Transverse colon (tissue), 3 donors: ENCODE data around the gene HPN.

Experiments
- CTCF ChIP-seq, 5 experiments: fragments of 200-600 bp in 3 of 5; fragments of 450-650 bp in 2 of 5; sonication (generic) in 3 of 5; IDR thresholded peaks; 1 replicate in 2 of 5; 2 replicates in 3 of 5; pipeline ENCODE4 v1.5.1; 2016 to 2017; ENCODE audit warnings: antibody characterized with exemption in 5 of 5, inconsistent platforms in 3 of 5, mild to moderate bottlenecking in 2 of 5, moderate library complexity in 1 of 5
- POLR2A ChIP-seq: fragments of 450-650 bp; IDR thresholded peaks from one replicate; pipeline ENCODE4 v1.6.1; 2016; ENCODE audit warnings: antibody characterized with exemption, mild to moderate bottlenecking, moderate library complexity

GRCh38 chr19:35021596-35021995, 19.9 kb upstream of the HPN start:
- no peak for TF ChIP-seq CTCF (IDR thresholded peaks at IDR 0.05)
- TF ChIP-seq POLR2A = no peak
